Osteoblast (primary cell): Measurements from ENCODE around the gene OR8B3. TPM values are rescaled to one million over a fixed set of nuclear protein-coding genes. Genes with fewer than 3 reads are reported as not detected.

Experiments used
- DNase-seq: peaks from one replicate; pipeline ENCODE4 v3.0.0; 2011; ENCODE audit warnings: low spot score, mixed read lengths; ENCODE audit not compliant: insufficient read length; ENCODE audit errors: missing footprints
- H2AFZ ChIP-seq: 2 replicates; pipeline ENCODE4 v1.6.0; 2011; ENCODE audit warnings: mild to moderate bottlenecking, low read length
- H3K27ac ChIP-seq: 2 replicates; pipeline ENCODE4 v1.5.1; 2011; ENCODE audit warnings: mild to moderate bottlenecking, low read depth, low read length, moderate library complexity
- H3K27me3 ChIP-seq: 2 replicates; pipeline ENCODE4 v1.6.0; 2012; ENCODE audit warnings: mild to moderate bottlenecking, control low read depth, inconsistent platforms, low read length, moderate library complexity; ENCODE audit not compliant: insufficient read depth
- H3K36me3 ChIP-seq: 2 replicates; pipeline ENCODE4 v1.5.1; 2011; ENCODE audit warnings: mild to moderate bottlenecking, low read length, control low read depth, moderate library complexity; ENCODE audit not compliant: insufficient read depth
- H3K4me1 ChIP-seq: 2 replicates; pipeline ENCODE4 v1.5.1; 2011; ENCODE audit warnings: mild to moderate bottlenecking, low read length, control low read depth, moderate library complexity; ENCODE audit not compliant: insufficient read depth
- H3K4me2 ChIP-seq: 2 replicates; pipeline ENCODE4 v1.6.0; 2011; ENCODE audit warnings: mild to moderate bottlenecking, low read length; ENCODE audit not compliant: insufficient read depth
- H3K4me3 ChIP-seq: fragments of 200-600 bp; sonication (generic); 3 replicates; pipeline ENCODE4 v1.5.1; 2012; ENCODE audit warnings: mild to moderate bottlenecking, low read length, inconsistent platforms; ENCODE audit not compliant: insufficient read depth
- H3K79me2 ChIP-seq: 2 replicates; pipeline ENCODE4 v1.6.0; 2012; ENCODE audit warnings: mild to moderate bottlenecking, low read length, control low read depth, inconsistent platforms; ENCODE audit not compliant: insufficient read depth
- H3K9me3 ChIP-seq: 2 replicates; pipeline ENCODE4 v1.5.1; 2011; ENCODE audit warnings: low read depth, low read length, control low read depth
- H4K20me1 ChIP-seq: 2 replicates; pipeline ENCODE4 v1.6.0; 2012; ENCODE audit warnings: mild to moderate bottlenecking, low read length, control low read depth; ENCODE audit not compliant: insufficient read depth
- CTCF ChIP-seq: IDR thresholded peaks from 2 replicates; pipeline ENCODE4 v1.5.1; 2011; ENCODE audit warnings: mild to moderate bottlenecking, low read depth, low read length, moderate library complexity; ENCODE audit errors: extremely low read depth
- total RNA-seq: library from RNA; depleted of rRNA; stranded (reverse); fragments of >200 nt; gene quantifications from 2 replicates; pipeline ENCODE4 v1.2.3, GENCODE V29; 2012

The OR8B3 gene
- total RNA-seq = not detected in 2 replicates

- no peak within 1 kb of the TSS for H2AFZ ChIP-seq
- H3K79me2 ChIP-seq = no peaks in the 10 kb centered on the region
- no peak within 1 kb of the TSS for H3K27ac ChIP-seq
- H3K4me1 ChIP-seq = no peaks in the 10 kb centered on the region
- H3K4me2 ChIP-seq = no peak within 1 kb of the TSS
- H3K27me3 ChIP-seq = no peaks in the 10 kb centered on the region
- no peak within 1 kb of the TSS for H3K4me3 ChIP-seq
- H3K9me3 ChIP-seq = no peaks in the 10 kb centered on the region
- no peaks in the 10 kb centered on the region for H4K20me1 ChIP-seq
- TF ChIP-seq CTCF = no peak
- DNase-seq = no peak
- no peaks in the 10 kb centered on the region for H3K36me3 ChIP-seq
These were observed at the start of gene OR8B3 for GRCh38 chr11:124398924-124399323. TSS of gene OR8B3 (minus strand) at chr11:124399024. CDS start at chr11:124397351, 1,673 bp downstream.

GRCh38 chr11:124446916-124447315 is 48.1 kb upstream of the OR8B3 start:
- Histone ChIP-seq H3K27me3 (no peaks in the 10 kb centered on the region), H3K4me2 (no peak overlapping the region), H4K20me1 (no peaks in the 10 kb centered on the region), H2AFZ (no peak overlapping the region), H3K4me3 (no peak overlapping the region), H3K9me3 (no peaks in the 10 kb centered on the region), H3K27ac (no peak overlapping the region), H3K79me2 (no peaks in the 10 kb centered on the region), H3K36me3 (no peaks in the 10 kb centered on the region), H3K4me1 (no peaks in the 10 kb centered on the region)
- DNase-seq = no peak
- TF ChIP-seq CTCF = no peak

GRCh38 chr11:124445646-124446150 is 46.9 kb upstream of the OR8B3 start, which contains the start of gene OR8B8:
TSS of gene OR8B8 (minus strand) at chr11:124445696. CDS start at chr11:124441085, 4,611 bp downstream.
- no peak within 1 kb of the TSS for H3K27ac ChIP-seq
- H3K79me2 ChIP-seq = no peaks in the 10 kb centered on the region
- no peak within 1 kb of the TSS for H3K4me2 ChIP-seq
- no peaks in the 10 kb centered on the region for H3K36me3 ChIP-seq
- H3K4me1 ChIP-seq = no peaks in the 10 kb centered on the region
- no peak for DNase-seq
- no peaks in the 10 kb centered on the region for H3K9me3 ChIP-seq
- H4K20me1 ChIP-seq = no peaks in the 10 kb centered on the region
- no peaks in the 10 kb centered on the region for H3K27me3 ChIP-seq
- H3K4me3 ChIP-seq = no peak within 1 kb of the TSS
- TF ChIP-seq CTCF = no peak
- no peak within 1 kb of the TSS for H2AFZ ChIP-seq

GRCh38 chr11:124442847-124443246 is 44.0 kb upstream of the OR8B3 start:
- H3K4me3 ChIP-seq = no peak overlapping the region

More at GRCh38 chr11:124442847-124443246, 44.0 kb upstream of the OR8B3 start:
- DNase-seq = no peak
- no peak for TF ChIP-seq CTCF
- H3K79me2 ChIP-seq = no peaks in the 10 kb centered on the region
- H3K4me1 ChIP-seq = no peaks in the 10 kb centered on the region
- no peaks in the 10 kb centered on the region for H3K9me3 ChIP-seq
- no peak overlapping the region for H3K27ac ChIP-seq
- no peaks in the 10 kb centered on the region for H3K36me3 ChIP-seq
- no peaks in the 10 kb centered on the region for H3K27me3 ChIP-seq
- no peaks in the 10 kb centered on the region for H4K20me1 ChIP-seq
- no peak overlapping the region for H3K4me2 ChIP-seq
- H2AFZ ChIP-seq = no peak overlapping the region
